K562 (cell line): ENCODE measurements around the gene PRKAR1A. TPM values are rescaled to one million over a fixed set of nuclear protein-coding genes. Genes with fewer than 3 reads are reported as not detected.

Experiments used
- ATAC-seq: fragments of 200-7000 bp; cut with Tn5 transposase; 3 replicates; pipeline ENCODE4 v1.9.1; 2020; ENCODE audit warnings: moderate library complexity
- BruUV-seq: library from RNA; stranded (reverse); fragments of 400-500 nt; replicated peaks from 2 replicates; lab custom pipeline; 2021; lab: Mats Ljungman, UMichigan
- CTCF ChIA-PET: fragments of 300-600 bp; formaldehyde crosslinking; extraction: SDS; loops from one replicate; lab custom pipeline; 2021; ENCODE audit warnings: low intra/inter-chr PET ratio; lab: Yijun Ruan, JAX
- POLR2A ChIA-PET: fragments of 300-600, 350-650 bp; sonication (Branson Sonifier 250); formaldehyde crosslinking; extraction: SDS; loops from one replicate; lab custom pipeline; 2021; ENCODE audit warnings: antibody characterized with exemption, inconsistent platforms; lab: Yijun Ruan, JAX
- DNase-seq, 4 experiments: peaks; one replicate each; pipeline versions ENCODE4 v3.0.0 to v3.0.0-alpha.2; 2011 to 2018; ENCODE audit warnings: low spot score in 3 of 4, mixed read lengths in 3 of 4; ENCODE audit errors: extremely low read depth in 1 of 4
- FAIRE-seq: peaks from 2 replicates; lab custom pipeline; 2011; peaks lifted over from hg19 to GRCh38; lab: Jason Lieb, UNC
- H2AFZ ChIP-seq: 2 replicates; pipeline ENCODE4 v1.6.0; 2011; ENCODE audit warnings: low read depth, low read length, control low read depth, inconsistent platforms
- H3K27ac ChIP-seq: fragments of 200-600 bp; 3 replicates; pipeline ENCODE4 v1.8.0; 2011; ENCODE audit warnings: low read depth, mild to moderate bottlenecking, control low read depth, inconsistent platforms, low read length, moderate library complexity, mixed read lengths; ENCODE audit errors: extremely low read depth
- H3K27me3 ChIP-seq, 2 experiments: fragments of 300-600 bp in 1 of 2; 2 replicates in 1 of 2; 3 replicates in 1 of 2; pipeline versions ENCODE4 v1.6.0 to v1.8.0; 2011; ENCODE audit warnings: inconsistent platforms in 2 of 2, low read length in 2 of 2, mild to moderate bottlenecking in 1 of 2, mixed read lengths in 1 of 2, moderate library complexity in 1 of 2; ENCODE audit not compliant: control insufficient read depth in 2 of 2, insufficient read depth in 2 of 2
- H3K36me3 ChIP-seq: fragments of 300-600 bp; 3 replicates; pipeline ENCODE4 v1.8.0; 2011; ENCODE audit warnings: mild to moderate bottlenecking, low read length, inconsistent platforms; ENCODE audit not compliant: control insufficient read depth, insufficient read depth
- H3K4me1 ChIP-seq, 2 experiments: fragments of 200-600 bp in 1 of 2; replicated peaks in 1 of 2; 2 replicates in 1 of 2; 3 replicates in 1 of 2; pipeline versions ENCODE4 v1.5.1 to v1.8.0; 2011; ENCODE audit warnings: inconsistent platforms in 2 of 2, low read length in 2 of 2, mild to moderate bottlenecking in 1 of 2, mixed read lengths in 1 of 2, moderate library complexity in 1 of 2; ENCODE audit not compliant: control insufficient read depth in 2 of 2, insufficient read depth in 2 of 2
- H3K4me2 ChIP-seq: 2 replicates; pipeline ENCODE4 v1.6.1; 2011; ENCODE audit warnings: low read length, control low read depth, inconsistent platforms, mixed read lengths; ENCODE audit not compliant: insufficient read depth
- H3K4me3 ChIP-seq: fragments of 200-600 bp; sonication (generic), shearing (Covaris generic); 2 replicates; pipeline ENCODE4 v1.5.1; 2016; ENCODE audit warnings: control low read depth, inconsistent platforms
- H3K79me2 ChIP-seq: fragments of 200-600 bp; 3 replicates; pipeline ENCODE4 v1.8.0; 2011; ENCODE audit warnings: low read length, inconsistent platforms; ENCODE audit not compliant: control insufficient read depth, insufficient read depth
- H3K9ac ChIP-seq, 2 experiments: 2 replicates each; pipeline versions ENCODE4 v1.6.0 to v1.6.1; 2011; ENCODE audit warnings: low read depth in 2 of 2, low read length in 2 of 2, control low read depth in 1 of 2, inconsistent platforms in 1 of 2, mild to moderate bottlenecking in 1 of 2, mixed read lengths in 1 of 2; ENCODE audit not compliant: insufficient read depth in 1 of 2
- H3K9me1 ChIP-seq: one replicate; pipeline ENCODE4 v1.6.0; 2011; ENCODE audit warnings: inconsistent platforms, mild to moderate bottlenecking, low read length, moderate library complexity; ENCODE audit not compliant: control insufficient read depth, insufficient read depth
- H3K9me3 ChIP-seq: replicated peaks from 2 replicates; pipeline ENCODE4 v1.5.1; 2011; ENCODE audit warnings: low read depth, low read length, inconsistent platforms; ENCODE audit not compliant: control insufficient read depth, insufficient read depth
- H4K20me1 ChIP-seq: replicated peaks from 2 replicates; pipeline ENCODE4 v1.6.1; 2011; ENCODE audit warnings: low read length, inconsistent platforms, mixed read lengths; ENCODE audit not compliant: control insufficient read depth, insufficient read depth
- CHD2 ChIP-seq: IDR thresholded peaks from 2 replicates; pipeline ENCODE4 v1.6.1; 2011; ENCODE audit warnings: low read depth, low read length
- ETV6 ChIP-seq, 3 experiments: fragments of 150-350 bp in 1 of 3; sonication (generic) in 1 of 3; formaldehyde crosslinking in 1 of 3; IDR thresholded peaks; 2 replicates each; pipeline versions ENCODE4 v1.6.1 to v1.8.0; 2014 to 2022; ENCODE audit warnings: borderline replicate concordance in 2 of 3, low read depth in 2 of 3, antibody characterized with exemption in 1 of 3, low read length in 1 of 3, mild to moderate bottlenecking in 1 of 3, missing genetic modification reagents in 1 of 3
- FIP1L1 ChIP-seq: fragments of 200-400 bp; formaldehyde crosslinking; IDR thresholded peaks from 2 replicates; pipeline ENCODE4 v1.6.1; 2018; ENCODE audit warnings: mild to moderate bottlenecking, low read depth, low read length; ENCODE audit not compliant: poor library complexity, severe bottlenecking
- PHF21A ChIP-seq: fragments of 450-650 bp; IDR thresholded peaks from 2 replicates; pipeline ENCODE4 v1.6.1; 2017; ENCODE audit warnings: low read depth, borderline replicate concordance
- ZBTB11 ChIP-seq, 3 experiments: fragments of 200-800 bp in 1 of 3; fragments of 250-450 bp in 1 of 3; fragments of 450-650 bp in 1 of 3; sonication (Bioruptor Pico) in 1 of 3; sonication (Bioruptor generic) in 1 of 3; formaldehyde crosslinking in 1 of 3; IDR thresholded peaks; 2 replicates each; pipeline versions ENCODE4 v1.6.1 to v1.8.0; 2016 to 2022; ENCODE audit warnings: mild to moderate bottlenecking in 2 of 3, missing genetic modification characterization in 2 of 3, missing compliant biosample characterization in 1 of 3, moderate library complexity in 1 of 3
- ZNF707 ChIP-seq: fragments of 250-450 bp; sonication (Bioruptor Pico); conservative IDR thresholded peaks from 2 replicates; pipeline ENCODE4 v1.8.0; 2022; ENCODE audit warnings: inconsistent platforms, mild to moderate bottlenecking, moderate library complexity
- WGBS: fragments of 100-300 bp; shearing (Covaris generic); methylation state at CpG from one replicate; pipeline ENCODE4 v1.1.6; 2016; ENCODE audit warnings: low coverage, mixed read lengths; ENCODE audit not compliant: insufficient coverage; ENCODE audit errors: missing lambda C conversion rate; 5-methylcytosine and 5-hydroxymethylcytosine counted together
- in situ Hi-C: fragments of 300-500 bp; cut with MboI; formaldehyde crosslinking; loops from 4 replicates; pipeline ENCODE4 v1.15.0; 2018; ENCODE audit warnings: inconsistent platforms, mixed read lengths
- intact Hi-C: fragments of 100-400 bp; cut with micrococcal nuclease; formaldehyde crosslinking; loops from 2 replicates; pipeline ENCODE4 v1.14.2; 2022
- polyA plus RNA-seq, 8 experiments: library from polyadenylated mRNA; depleted of rRNA in 4 of 8; stranded (reverse) in 5 of 8; unstranded in 3 of 8; fragments of >200 nt; fragmentation: Nextera tagmentation in 2 of 8; fragmentation: Illumina TruSeq in 1 of 8; extraction: Ambion mirVana in 2 of 8; extraction: Trizol in 1 of 8; gene quantifications; 2 replicates each; pipeline versions ENCODE4 v1.2.1 to v1.2.3, GENCODE V29; 2011 to 2014; ENCODE audit warnings: inconsistent platforms in 1 of 8, missing spikeins in 1 of 8
- total RNA-seq, 7 experiments: library from RNA; depleted of rRNA in 6 of 7; stranded (reverse); fragments of >200 nt in 6 of 7; fragmentation: Illumina TruSeq in 2 of 7; extraction: Trizol in 2 of 7; gene quantifications; 2 replicates each; pipeline versions ENCODE4 v1.2.1 to v1.2.3, GENCODE V29; 2011 to 2021; ENCODE audit warnings: low replicate concordance in 1 of 7
- TF ChIP-seq, protein P1 (sequence below): fragments of 250-450 bp; sonication (Bioruptor Pico); IDR thresholded peaks from 2 replicates; pipeline ENCODE4 v1.8.0; 2021; ENCODE audit warnings: borderline replicate concordance, mild to moderate bottlenecking, moderate library complexity; ENCODE audit not compliant: poor library complexity, severe bottlenecking

PRKAR1A gene
- total and polyA plus RNA-seq, 9 of the 15 experiments (the other 6 are each of a cell fraction or from before 2014, with no cell fraction given), result 15.0 to 95.6 (median 67.5) TPM

DNA sequence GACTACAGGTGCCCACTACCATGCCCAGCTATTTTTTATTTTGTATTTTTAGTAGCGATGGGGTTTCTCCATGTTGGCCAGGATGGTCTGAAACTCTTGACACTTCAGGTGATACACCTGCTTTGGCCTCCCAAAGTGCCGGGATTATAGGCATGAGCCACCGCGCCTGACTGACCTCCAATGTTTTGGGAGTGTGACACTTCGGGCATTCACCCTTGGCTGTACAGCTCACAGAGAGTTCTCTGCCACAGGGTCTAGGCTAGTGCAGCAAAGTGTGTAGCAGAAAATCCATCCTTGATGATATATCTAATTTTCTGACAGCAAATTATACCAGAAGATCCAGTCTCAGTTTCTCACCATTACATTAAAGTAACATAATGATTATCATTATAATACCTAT, 74.8 kb downstream of the PRKAR1A start:
- no peak overlapping the region for H3K4me2 ChIP-seq
- no peaks in the 10 kb centered on the region for H3K9me3 ChIP-seq
- in situ Hi-C loops (no loop called here), intact Hi-C loops (no loop called here)
- ChIA-PET POLR2A (interaction anchor here (1.0 kb wide), 1 partner anchor 10 kb away, joined by 3 read pairs; no protein-coding TSS in a partner anchor), CTCF (no interaction called here)
- no peaks in the 10 kb centered on the region for H3K36me3 ChIP-seq
- H4K20me1 ChIP-seq, result no peaks in the 10 kb centered on the region
- peaks cover 0 to 5% of the 10 kb centered on the region in 2 experiments; a peak in 1 of 5 replicates for H3K4me1 ChIP-seq
- H3K79me2 ChIP-seq, result no peaks in the 10 kb centered on the region
- TF ChIP-seq FIP1L1 (no peak), PHF21A (no peak), ETV6 (IDR thresholded peaks at IDR 0.05; ENCODE audit: borderline replicate concordance in 1 of 2, low read depth in 2 of 2, low read length in 1 of 2) (no peak), ETV6 (CRISPR knock-in tag; IDR thresholded peaks at IDR 0.05; ENCODE audit: borderline replicate concordance) (no peak), ZBTB11 (CRISPR knock-in tag; IDR thresholded peaks at IDR 0.05) (no peak), ZNF707 (CRISPR knock-in tag) (no peak), CHD2 (no peak)
- TF ChIP-seq, protein P1, sequence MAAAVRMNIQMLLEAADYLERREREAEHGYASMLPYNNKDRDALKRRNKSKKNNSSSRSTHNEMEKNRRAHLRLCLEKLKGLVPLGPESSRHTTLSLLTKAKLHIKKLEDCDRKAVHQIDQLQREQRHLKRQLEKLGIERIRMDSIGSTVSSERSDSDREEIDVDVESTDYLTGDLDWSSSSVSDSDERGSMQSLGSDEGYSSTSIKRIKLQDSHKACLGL, result no peak
- H3K9me1 ChIP-seq, result no peaks in the 10 kb centered on the region
- peaks cover 4 to 5% of the 10 kb centered on the region in 2 experiments; a peak in 3 of 5 replicates for H3K27me3 ChIP-seq
- H2AFZ ChIP-seq, result no peak overlapping the region
- no TSS peak for BruUV-seq
- no peak for ATAC-seq
- no peak overlapping the region for H3K4me3 ChIP-seq
- no peak overlapping the region for H3K9ac ChIP-seq
- FAIRE-seq, result no peak
- no peak for DNase-seq
- no peak overlapping the region for H3K27ac ChIP-seq
- 0% methylated on average over 5 of the region's 5 CpGs for WGBS
